ENCODE data around the gene ITGAD.

Gene ITGAD

DNA sequence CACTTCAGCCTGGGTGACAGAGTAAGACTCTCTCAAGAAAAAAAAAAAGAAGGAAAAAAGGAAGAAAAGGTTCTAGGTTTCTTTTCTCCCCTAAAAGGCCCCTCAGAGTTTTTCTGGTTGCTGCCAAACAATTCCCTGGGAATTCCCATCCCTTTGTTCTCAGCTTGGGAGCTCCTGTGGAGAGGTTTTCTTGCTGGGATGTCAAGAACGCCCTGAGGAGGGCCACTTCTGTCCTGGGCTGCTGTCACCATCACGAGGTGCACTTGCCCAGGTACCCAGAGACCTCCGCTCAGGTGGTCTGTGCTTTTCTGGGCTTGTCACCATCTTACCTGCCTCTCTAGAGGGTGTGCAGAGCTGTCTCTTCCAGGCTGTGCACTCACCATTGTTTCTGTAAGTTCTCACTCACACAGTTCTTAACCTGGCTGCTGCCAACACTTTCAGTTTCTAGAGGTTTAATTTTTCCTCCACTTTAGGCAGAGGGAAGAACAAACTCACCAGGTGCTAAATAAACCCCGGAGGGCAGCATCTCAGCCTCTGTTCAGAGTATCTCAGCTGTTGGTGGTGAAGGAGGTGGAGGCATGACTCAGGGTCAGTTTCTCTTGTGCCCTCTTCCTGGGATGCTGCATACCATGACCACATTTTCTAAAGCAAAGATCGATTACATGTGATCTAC is 37.4 kb downstream of the ITGAD start:
- Histone ChIP-seq H3K9me3 (ENCODE audit: insufficient read depth, low read length, severe bottlenecking) (no peaks in the 10 kb centered on the region), H3K79me2 (ENCODE audit: insufficient read depth, low read length) (no peaks in the 10 kb centered on the region), H3K4me2 (ENCODE audit: insufficient read depth, low read length) (no peak overlapping the region), H3K36me3 (ENCODE audit: insufficient read depth, low read length) (no peaks in the 10 kb centered on the region), H3K9ac (ENCODE audit: low read depth, low read length) (no peak overlapping the region), H3K27me3 (ENCODE audit: insufficient read depth, low read length, poor library complexity) (peaks cover 3% of the 10 kb centered on the region), H4K20me1 (ENCODE audit: insufficient read depth, low read length) (no peaks in the 10 kb centered on the region), H3K4me1 (ENCODE audit: insufficient read depth, low read length) (no peaks in the 10 kb centered on the region), H2AFZ (ENCODE audit: low read depth, low read length) (no peak overlapping the region), H3K4me3 (ENCODE audit: low read depth in 1 of 2, low read length in 2 of 2) (no peak overlapping the region), H3K27ac (ENCODE audit: low read length) (no peak overlapping the region)
- TF ChIP-seq, protein P1, sequence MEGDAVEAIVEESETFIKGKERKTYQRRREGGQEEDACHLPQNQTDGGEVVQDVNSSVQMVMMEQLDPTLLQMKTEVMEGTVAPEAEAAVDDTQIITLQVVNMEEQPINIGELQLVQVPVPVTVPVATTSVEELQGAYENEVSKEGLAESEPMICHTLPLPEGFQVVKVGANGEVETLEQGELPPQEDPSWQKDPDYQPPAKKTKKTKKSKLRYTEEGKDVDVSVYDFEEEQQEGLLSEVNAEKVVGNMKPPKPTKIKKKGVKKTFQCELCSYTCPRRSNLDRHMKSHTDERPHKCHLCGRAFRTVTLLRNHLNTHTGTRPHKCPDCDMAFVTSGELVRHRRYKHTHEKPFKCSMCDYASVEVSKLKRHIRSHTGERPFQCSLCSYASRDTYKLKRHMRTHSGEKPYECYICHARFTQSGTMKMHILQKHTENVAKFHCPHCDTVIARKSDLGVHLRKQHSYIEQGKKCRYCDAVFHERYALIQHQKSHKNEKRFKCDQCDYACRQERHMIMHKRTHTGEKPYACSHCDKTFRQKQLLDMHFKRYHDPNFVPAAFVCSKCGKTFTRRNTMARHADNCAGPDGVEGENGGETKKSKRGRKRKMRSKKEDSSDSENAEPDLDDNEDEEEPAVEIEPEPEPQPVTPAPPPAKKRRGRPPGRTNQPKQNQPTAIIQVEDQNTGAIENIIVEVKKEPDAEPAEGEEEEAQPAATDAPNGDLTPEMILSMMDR (IDR thresholded peaks at IDR 0.05; ENCODE audit: borderline replicate concordance, extremely low read depth, low read length, poor library complexity, severe bottlenecking): no peak
- TF ChIP-seq EZH2 (IDR thresholded peaks at IDR 0.05; ENCODE audit: borderline replicate concordance, low read depth, low read length, severe bottlenecking): no peak
- ATAC-seq (ENCODE audit: insufficient read depth, low read depth): no peak
- no peak for DNase-seq

DNA sequence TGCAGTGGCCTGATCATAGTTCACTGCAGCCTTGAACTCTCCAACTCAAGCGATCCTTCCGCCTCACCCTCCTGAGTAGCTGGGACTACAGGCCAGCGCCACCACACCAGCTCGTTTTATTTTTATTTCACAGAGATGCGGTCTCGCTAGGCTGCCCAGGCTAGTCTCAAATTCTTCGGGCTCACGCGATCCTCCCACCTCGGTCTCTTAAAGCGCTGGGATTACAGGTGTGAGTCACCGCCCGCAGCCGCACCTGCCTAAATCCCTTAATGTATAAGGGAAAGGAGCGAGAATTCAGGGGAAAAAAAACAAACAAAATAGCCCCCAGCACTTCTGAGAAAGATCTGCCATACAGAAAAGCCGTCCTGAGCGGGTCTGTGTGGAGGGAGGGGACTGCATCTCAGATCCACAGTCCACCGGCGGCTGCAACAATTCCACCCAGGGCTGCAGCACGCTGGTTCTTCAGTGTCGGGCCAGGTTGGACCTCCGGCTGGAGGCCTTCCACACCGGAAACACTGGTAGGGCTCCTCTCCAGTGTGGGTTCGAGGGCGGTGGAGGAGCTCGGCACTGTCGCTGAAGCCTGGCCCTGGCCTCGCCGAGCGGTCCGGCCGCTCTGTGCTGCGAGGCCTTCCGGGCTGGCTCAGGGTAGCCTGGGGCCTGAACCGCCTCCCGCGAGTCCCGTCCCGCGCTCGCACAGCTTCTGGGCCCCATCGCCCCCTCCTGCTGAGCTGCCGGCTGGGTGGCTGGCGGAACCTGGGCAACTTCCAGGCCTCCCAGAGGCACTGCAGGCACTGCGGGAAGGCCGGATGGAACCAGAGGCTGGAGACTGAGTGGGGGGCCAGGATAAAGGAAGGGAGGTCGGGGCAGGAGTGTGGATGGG is 42.4 kb downstream of the ITGAD start:
- H3K27ac ChIP-seq (ENCODE audit: low read length): no peak overlapping the region
- TF ChIP-seq, protein P1 (IDR thresholded peaks at IDR 0.05; ENCODE audit: borderline replicate concordance, extremely low read depth, low read length, poor library complexity, severe bottlenecking): no peak
- no peak for ATAC-seq (ENCODE audit: insufficient read depth, low read depth)
- no peak for DNase-seq
- H3K4me1 ChIP-seq (ENCODE audit: insufficient read depth, low read length): no peaks in the 10 kb centered on the region
- no peaks in the 10 kb centered on the region for H3K9me3 ChIP-seq (ENCODE audit: insufficient read depth, low read length, severe bottlenecking)
- H3K4me3 ChIP-seq (ENCODE audit: low read depth in 1 of 2, low read length in 2 of 2): no peak overlapping the region
- no peaks in the 10 kb centered on the region for H3K36me3 ChIP-seq (ENCODE audit: insufficient read depth, low read length)
- H3K4me2 ChIP-seq (ENCODE audit: insufficient read depth, low read length): no peak overlapping the region
- no peaks in the 10 kb centered on the region for H4K20me1 ChIP-seq (ENCODE audit: insufficient read depth, low read length)
- peaks cover 1% of the 10 kb centered on the region for H3K27me3 ChIP-seq (ENCODE audit: insufficient read depth, low read length, poor library complexity)
- no peak overlapping the region for H2AFZ ChIP-seq (ENCODE audit: low read depth, low read length)
- no peaks in the 10 kb centered on the region for H3K79me2 ChIP-seq (ENCODE audit: insufficient read depth, low read length)
- H3K9ac ChIP-seq (ENCODE audit: low read depth, low read length): no peak overlapping the region

DNA sequence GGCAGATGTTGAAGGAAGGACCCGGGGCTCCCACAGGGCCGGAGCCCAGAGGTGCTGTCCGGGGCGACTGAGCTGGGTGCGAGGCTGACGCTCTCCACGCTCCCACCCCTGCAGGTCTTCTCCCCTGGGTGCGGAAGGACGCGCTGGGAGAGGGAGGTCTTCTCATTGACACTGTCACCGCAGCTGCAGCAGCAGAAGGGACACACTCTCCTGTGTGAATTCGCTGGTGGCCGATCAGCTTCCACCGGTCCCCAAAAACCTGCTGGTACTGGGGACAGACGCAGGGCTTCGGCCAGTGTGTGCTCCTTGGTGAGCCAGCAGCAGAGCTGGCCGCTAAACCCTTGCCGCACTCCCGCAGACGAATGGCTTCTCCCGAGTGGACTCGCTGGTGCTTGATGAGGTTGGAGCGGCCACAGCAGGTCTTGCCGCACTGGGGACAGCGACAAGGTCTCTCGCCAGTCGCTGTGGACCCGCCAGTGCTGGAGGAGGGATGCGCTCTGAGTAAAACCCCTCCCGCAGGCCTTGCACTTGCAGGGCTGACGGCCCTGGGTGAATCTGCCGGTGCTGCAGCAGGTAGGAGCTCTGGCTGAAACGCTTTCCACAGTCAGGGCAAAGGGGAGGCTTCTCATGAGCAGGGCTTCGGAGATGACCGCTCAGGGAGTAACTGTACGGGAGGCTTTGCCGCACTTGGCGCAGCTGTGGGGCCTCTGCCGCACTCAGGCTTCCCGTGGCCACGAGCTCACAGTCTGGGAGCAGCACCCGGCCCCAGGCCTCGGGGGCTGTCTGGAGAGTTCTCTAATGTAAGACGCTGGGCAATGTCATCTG is 43.3 kb downstream of the ITGAD start:
- Histone ChIP-seq H3K27me3 (ENCODE audit: insufficient read depth, low read length, poor library complexity) (no peaks in the 10 kb centered on the region), H3K36me3 (ENCODE audit: insufficient read depth, low read length) (no peaks in the 10 kb centered on the region), H3K27ac (ENCODE audit: low read length) (no peak overlapping the region), H3K9me3 (ENCODE audit: insufficient read depth, low read length, severe bottlenecking) (no peaks in the 10 kb centered on the region), H3K4me2 (ENCODE audit: insufficient read depth, low read length) (no peak overlapping the region), H4K20me1 (ENCODE audit: insufficient read depth, low read length) (no peaks in the 10 kb centered on the region), H3K4me1 (ENCODE audit: insufficient read depth, low read length) (no peaks in the 10 kb centered on the region), H2AFZ (ENCODE audit: low read depth, low read length) (no peak overlapping the region), H3K4me3 (ENCODE audit: low read depth in 1 of 2, low read length in 2 of 2) (no peak overlapping the region), H3K79me2 (ENCODE audit: insufficient read depth, low read length) (no peaks in the 10 kb centered on the region), H3K9ac (ENCODE audit: low read depth, low read length) (no peak overlapping the region)
- DNase-seq (no peak), ATAC-seq (ENCODE audit: insufficient read depth, low read depth) (no peak)
- no peak for TF ChIP-seq EZH2 (IDR thresholded peaks at IDR 0.05; ENCODE audit: borderline replicate concordance, low read depth, low read length, severe bottlenecking)
- TF ChIP-seq, protein P1 (IDR thresholded peaks at IDR 0.05; ENCODE audit: borderline replicate concordance, extremely low read depth, low read length, poor library complexity, severe bottlenecking): no peak
